Ascending aorta (tissue), 2 donors: ENCODE results near the gene CXCR5. TPM values are rescaled to one million over a fixed set of nuclear protein-coding genes. Genes with fewer than 3 reads are reported as not detected.

Experiments used
- DNase-seq, 2 donors: peaks; one replicate each; pipeline ENCODE4 v3.0.0-alpha.2; 2019; ENCODE audit warnings: low spot score in 2 of 2
- H3K27ac ChIP-seq, 2 donors: fragments of 200-600 bp; sonication (generic); one replicate each; pipeline ENCODE4 v1.5.1; 2016 to 2017; ENCODE audit warnings: mild to moderate bottlenecking in 1 of 2
- H3K27me3 ChIP-seq: fragments of 200-600 bp; sonication (generic); one replicate; pipeline ENCODE4 v1.5.1; 2017
- H3K36me3 ChIP-seq, 2 donors: fragments of 200-600 bp; sonication (generic); one replicate each; pipeline ENCODE4 v1.5.1; 2016
- H3K4me1 ChIP-seq, 2 donors: fragments of 200-600 bp; sonication (generic); one replicate each; pipeline ENCODE4 v1.5.1; 2016 to 2017; ENCODE audit warnings: mild to moderate bottlenecking in 1 of 2
- H3K4me3 ChIP-seq, 2 donors: fragments of 200-600 bp; sonication (generic); one replicate each; pipeline ENCODE4 v1.5.1; 2016 to 2017; ENCODE audit warnings: mild to moderate bottlenecking in 1 of 2
- H3K9me3 ChIP-seq, 2 donors: fragments of 200-600 bp; sonication (generic); one replicate each; pipeline ENCODE4 v1.5.1; 2016
- intact Hi-C: fragments of 100-400 bp; cut with DNase I; formaldehyde crosslinking; loops from one replicate; pipeline ENCODE4 v1.15.1; 2023
- total RNA-seq: library from RNA; depleted of rRNA; stranded (reverse); fragments of >200 nt; gene quantifications from one replicate; pipeline ENCODE4 v1.1.0, GENCODE V29; 2016
- TF ChIP-seq, protein P1 (sequence below), 3 experiments: fragments of 200-600 bp in 2 of 3; fragments of 450-650 bp in 1 of 3; sonication (generic) in 2 of 3; IDR thresholded peaks; one replicate each; pipeline ENCODE4 v1.5.1; 2016 to 2019; ENCODE audit warnings: antibody characterized with exemption in 3 of 3, mild to moderate bottlenecking in 1 of 3, moderate library complexity in 1 of 3

The CXCR5 gene
- total RNA-seq, 1 donor from 2014 or later: not detected

DNA sequence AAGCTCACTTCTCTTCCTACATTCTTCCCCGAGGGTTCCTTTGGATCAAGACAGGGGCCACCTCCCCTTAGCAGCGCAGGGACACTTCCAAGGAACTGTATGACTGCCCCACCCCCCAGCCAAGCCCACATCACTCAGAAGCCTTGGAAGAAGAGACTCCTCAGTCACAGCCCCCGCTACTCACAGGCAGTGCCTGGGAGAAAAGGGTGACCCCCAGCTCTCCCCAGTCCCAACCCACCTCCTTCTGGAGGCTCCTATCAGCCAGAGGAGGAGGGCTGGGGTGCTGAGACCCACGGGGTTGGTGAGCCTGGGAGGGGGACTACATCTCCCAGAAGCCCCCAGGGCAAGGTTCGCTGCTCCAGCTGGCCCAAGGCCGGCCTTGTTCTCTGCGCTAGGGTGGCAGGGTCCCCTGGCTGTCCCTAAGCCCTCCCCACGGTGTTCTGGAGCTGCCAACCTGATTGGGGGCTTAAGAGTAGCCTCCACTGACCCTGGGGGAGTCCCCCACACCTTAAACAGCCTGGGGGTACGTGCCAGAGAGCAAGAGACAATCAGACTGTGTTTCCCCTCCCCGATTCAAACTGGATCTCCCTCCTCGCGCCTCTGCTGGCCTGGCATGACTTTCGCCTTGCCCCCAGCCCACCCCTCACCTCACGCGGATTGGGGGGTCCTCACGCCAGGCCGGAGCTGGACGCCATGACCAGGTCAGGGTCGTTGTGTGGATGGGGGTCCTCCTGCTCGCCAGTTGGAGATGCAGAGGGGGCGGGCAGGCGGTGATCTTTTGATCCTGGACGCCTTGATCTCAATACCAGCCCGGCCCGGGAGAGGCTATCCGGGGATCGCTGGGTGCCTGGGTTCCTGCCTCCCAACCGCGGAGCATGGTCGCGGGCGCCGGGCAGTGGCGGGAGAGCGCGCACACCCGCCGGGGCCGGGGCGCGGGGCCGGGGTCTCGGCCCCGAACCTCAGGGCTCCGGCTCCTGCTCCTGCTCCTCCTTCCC, 41.2 kb downstream of the CXCR5 start:
- DNase-seq: no peak
- Histone ChIP-seq H3K4me3 (peak overlapping the region; percentile 88 to 98), H3K27ac (peak overlapping the region; percentile 97), H3K36me3 (no peaks in the 10 kb centered on the region), H3K4me1 (peaks cover 21 to 33% of the 10 kb centered on the region in 2 donors), H3K9me3 (no peaks in the 10 kb centered on the region), H3K27me3 (no peaks in the 10 kb centered on the region)
- TF ChIP-seq, protein P1, sequence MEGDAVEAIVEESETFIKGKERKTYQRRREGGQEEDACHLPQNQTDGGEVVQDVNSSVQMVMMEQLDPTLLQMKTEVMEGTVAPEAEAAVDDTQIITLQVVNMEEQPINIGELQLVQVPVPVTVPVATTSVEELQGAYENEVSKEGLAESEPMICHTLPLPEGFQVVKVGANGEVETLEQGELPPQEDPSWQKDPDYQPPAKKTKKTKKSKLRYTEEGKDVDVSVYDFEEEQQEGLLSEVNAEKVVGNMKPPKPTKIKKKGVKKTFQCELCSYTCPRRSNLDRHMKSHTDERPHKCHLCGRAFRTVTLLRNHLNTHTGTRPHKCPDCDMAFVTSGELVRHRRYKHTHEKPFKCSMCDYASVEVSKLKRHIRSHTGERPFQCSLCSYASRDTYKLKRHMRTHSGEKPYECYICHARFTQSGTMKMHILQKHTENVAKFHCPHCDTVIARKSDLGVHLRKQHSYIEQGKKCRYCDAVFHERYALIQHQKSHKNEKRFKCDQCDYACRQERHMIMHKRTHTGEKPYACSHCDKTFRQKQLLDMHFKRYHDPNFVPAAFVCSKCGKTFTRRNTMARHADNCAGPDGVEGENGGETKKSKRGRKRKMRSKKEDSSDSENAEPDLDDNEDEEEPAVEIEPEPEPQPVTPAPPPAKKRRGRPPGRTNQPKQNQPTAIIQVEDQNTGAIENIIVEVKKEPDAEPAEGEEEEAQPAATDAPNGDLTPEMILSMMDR (IDR thresholded peaks at IDR 0.05): no peak
- intact Hi-C loops: loop anchor here (5.0 kb wide), 2 partner anchors 303 to 392 kb away; partner anchors contain the start of gene MCAM

GRCh38 chr11:118927554-118928100, 43.9 kb downstream of the CXCR5 start:
- DNase-seq: no peak
- H3K27ac ChIP-seq: peak overlapping the region; percentile 97
- H3K9me3 ChIP-seq: no peaks in the 10 kb centered on the region
- no peaks in the 10 kb centered on the region for H3K36me3 ChIP-seq
- intact Hi-C loops: loop anchor here (1.0 to 5.0 kb wide), 4 partner anchors 20 to 390 kb away; partner anchors contain the start of genes DDX6 and MCAM
- H3K27me3 ChIP-seq: no peaks in the 10 kb centered on the region
- H3K4me1 ChIP-seq: peaks cover 3 to 18% of the 10 kb centered on the region in 2 donors
- H3K4me3 ChIP-seq: peak overlapping the region in 1 of 2 donors; percentile 19
- TF ChIP-seq, protein P1 (IDR thresholded peaks at IDR 0.05): no peak

- intact Hi-C loops: loop anchor here (1.0 to 5.0 kb wide), 4 partner anchors 21 to 389 kb away; partner anchors contain the start of genes DDX6 and MCAM
- Histone ChIP-seq H3K9me3 (no peaks in the 10 kb centered on the region), H3K27ac (peak overlapping the region; percentile 97 to 98), H3K4me3 (peak overlapping the region; percentile 80 to 82), H3K36me3 (no peaks in the 10 kb centered on the region), H3K4me1 (peaks cover 3 to 16% of the 10 kb centered on the region in 2 donors), H3K27me3 (no peaks in the 10 kb centered on the region)
- DNase-seq: peak; percentile 93 to 97
- TF ChIP-seq, protein P1 (IDR thresholded peaks at IDR 0.05): peak; percentile 92 to 97 (median 94)
These were observed 44.6 kb downstream of the CXCR5 start for GRCh38 chr11:118928101-118928869.

GRCh38 chr11:118928870-118929500, 45.3 kb downstream of the CXCR5 start:
- Histone ChIP-seq H3K27me3 (no peaks in the 10 kb centered on the region), H3K4me1 (peaks cover 3 to 12% of the 10 kb centered on the region in 2 donors), H3K27ac (peak overlapping the region; percentile 97 to 98), H3K4me3 (peak overlapping the region; percentile 80 to 82), H3K36me3 (no peaks in the 10 kb centered on the region), H3K9me3 (no peaks in the 10 kb centered on the region)
- intact Hi-C loops: loop anchor here (1.0 to 5.0 kb wide), 5 partner anchors 22 to 388 kb away; partner anchors contain the start of genes DDX6, MCAM and UPK2
- DNase-seq: peak in 1 of 2 donors; percentile 81
- TF ChIP-seq, protein P1 (IDR thresholded peaks at IDR 0.05): no peak
